Loucy (cell line): ENCODE measurements around the gene KRT16.

Experiments used
- CTCF ChIP-seq: fragments of 200-600 bp; sonication (generic); conservative IDR thresholded peaks from 2 replicates; pipeline ENCODE4 v1.5.1; 2014; ENCODE audit warnings: mild to moderate bottlenecking, antibody characterized with exemption, low read length
- EZH2phosphoT487 ChIP-seq: fragments of 200-600 bp; IDR thresholded peaks from 2 replicates; pipeline ENCODE4 v1.6.1; 2018; ENCODE audit warnings: antibody characterized with exemption, mild to moderate bottlenecking, moderate library complexity, borderline replicate concordance

GRCh38 chr17:41658846-41659245, 46.3 kb upstream of the KRT16 start:
- no peak for TF ChIP-seq CTCF
- TF ChIP-seq EZH2phosphoT487 = no peak
